Measurements from ENCODE around the gene EHD2. TPM values are rescaled to one million over a fixed set of nuclear protein-coding genes. Genes with fewer than 3 reads are reported as not detected.

The EHD2 gene
- total RNA-seq, 2 donors from 2014 or later: 41.2 to 66.3 TPM

GRCh38 chr19:47749326-47749725 lies 36.1 kb downstream of the EHD2 start:
- ATAC-seq (no peak), DNase-seq (no peak)
- H3K9me3 ChIP-seq: no peaks in the 10 kb centered on the region
- peaks cover 23 to 31% of the 10 kb centered on the region in 2 donors for H3K36me3 ChIP-seq (replicated peaks in 1 of 2; ENCODE audit: insufficient read depth in 1 of 2, low read depth in 2 of 2)
- intact Hi-C loops (cut with DNase I): no loop called here
- H3K27me3 ChIP-seq: no peaks in the 10 kb centered on the region
- WGBS, 2 donors: 78 to 79% methylated on average over 3 of the region's 3 CpGs
- no peak overlapping the region for H3K4me3 ChIP-seq
- no peak for TF ChIP-seq CTCF (IDR thresholded peaks at IDR 0.05)
- TF ChIP-seq POLR2A (IDR thresholded peaks at IDR 0.05): no peak
- no peak overlapping the region for H3K27ac ChIP-seq
- peaks cover 31% of the 10 kb centered on the region for H3K4me1 ChIP-seq

GRCh38 chr19:47750752-47751151 lies 37.5 kb downstream of the EHD2 start:
- intact Hi-C loops (cut with DNase I): loop anchor here (5.0 kb wide), 1 partner anchor 37 kb away; no protein-coding TSS in a partner anchor
- H3K27ac ChIP-seq: no peak overlapping the region
- no peaks in the 10 kb centered on the region for H3K9me3 ChIP-seq
- ATAC-seq: no peak
- H3K4me3 ChIP-seq: no peak overlapping the region
- WGBS, 2 donors: 76 to 90% methylated on average over 7 to 18 of the region's 18 CpGs
- peaks cover 23 to 40% of the 10 kb centered on the region in 2 donors for H3K36me3 ChIP-seq (replicated peaks in 1 of 2; ENCODE audit: insufficient read depth in 1 of 2, low read depth in 2 of 2)
- peaks cover 23% of the 10 kb centered on the region for H3K4me1 ChIP-seq
- no peak for DNase-seq
- TF ChIP-seq CTCF (IDR thresholded peaks at IDR 0.05) (no peak), POLR2A (IDR thresholded peaks at IDR 0.05) (no peak)
- H3K27me3 ChIP-seq: no peaks in the 10 kb centered on the region

- peaks cover 32 to 55% of the 10 kb centered on the region in 2 donors for H3K36me3 ChIP-seq (replicated peaks in 1 of 2; ENCODE audit: insufficient read depth in 1 of 2, low read depth in 2 of 2)
- WGBS, 2 donors: 86 to 96% methylated on average over 19 to 23 of the region's 27 CpGs
- H3K4me3 ChIP-seq: no peak overlapping the region
- H3K9me3 ChIP-seq: no peaks in the 10 kb centered on the region
- intact Hi-C loops (cut with DNase I): loop anchor here (5.0 kb wide), 1 partner anchor 35 kb away; no protein-coding TSS in a partner anchor
- no peak for ATAC-seq
- TF ChIP-seq CTCF (IDR thresholded peaks at IDR 0.05): no peak
- no peak for TF ChIP-seq POLR2A (IDR thresholded peaks at IDR 0.05)
- no peak for DNase-seq
- H3K4me1 ChIP-seq: peaks cover 20% of the 10 kb centered on the region
- H3K27ac ChIP-seq: no peak overlapping the region
- H3K27me3 ChIP-seq: no peaks in the 10 kb centered on the region
Measured at GRCh38 chr19:47752440-47753211, 39.4 kb downstream of the EHD2 start.

- no peaks in the 10 kb centered on the region for H3K27me3 ChIP-seq
- H3K27ac ChIP-seq: no peak overlapping the region
- intact Hi-C loops (cut with DNase I): loop anchor here (5.0 kb wide), 2 partner anchors 33 to 47 kb away; no protein-coding TSS in a partner anchor
- WGBS, 2 donors: 91 to 94% methylated on average over 11 to 31 of the region's 37 CpGs
- ATAC-seq (no peak), DNase-seq (no peak)
- no peak overlapping the region for H3K4me3 ChIP-seq
- H3K36me3 ChIP-seq (replicated peaks in 1 of 2; ENCODE audit: insufficient read depth in 1 of 2, low read depth in 2 of 2): peaks cover 32 to 59% of the 10 kb centered on the region in 2 donors
- H3K4me1 ChIP-seq: peaks cover 15% of the 10 kb centered on the region
- no peak for TF ChIP-seq CTCF (IDR thresholded peaks at IDR 0.05)
- TF ChIP-seq POLR2A (IDR thresholded peaks at IDR 0.05): no peak
- no peaks in the 10 kb centered on the region for H3K9me3 ChIP-seq
Measured at GRCh38 chr19:47754206-47755064, 41.2 kb downstream of the EHD2 start.
